ENCODE data around the gene MANEAL. TPM values are rescaled to one million over a fixed set of nuclear protein-coding genes. Genes with fewer than 3 reads are reported as not detected.
A peak's percentile ranks its signal among the peaks of the same experiment; 100 is the strongest.

The MANEAL gene
- total RNA-seq, 1 donor from 2014 or later = 0.24 TPM

DNA sequence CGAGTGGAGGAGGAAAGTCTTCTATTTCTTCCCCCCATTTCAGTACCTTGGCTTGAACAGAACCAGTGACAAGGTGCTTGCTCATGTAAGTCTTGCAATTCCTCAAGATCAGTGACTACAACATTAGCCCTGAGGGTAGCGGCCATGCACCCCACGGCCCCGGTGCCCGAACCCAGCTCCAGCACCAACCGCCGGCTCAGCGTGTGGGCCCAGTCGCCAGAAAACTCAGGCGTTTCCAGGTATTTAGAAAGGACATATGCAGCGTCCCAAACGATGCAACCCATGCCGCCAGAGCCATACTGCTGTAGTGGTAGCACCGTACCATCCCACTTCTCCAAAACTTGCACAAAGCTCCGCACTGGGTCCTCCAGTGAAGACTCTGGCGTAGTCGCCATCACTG lies 11.2 kb upstream of the MANEAL start:
- Histone ChIP-seq H3K27ac (no peak overlapping the region), H3K9ac (no peak overlapping the region), H2AFZ (replicated peaks) (no peak overlapping the region), H3K4me3 (no peak overlapping the region), H3K4me1 (no peaks in the 10 kb centered on the region), H3K27me3 (peaks cover 74% of the 10 kb centered on the region), H3K79me2 (ENCODE audit: low read depth) (no peaks in the 10 kb centered on the region), H3K4me2 (no peak overlapping the region), H3K36me3 (no peaks in the 10 kb centered on the region), H3F3A (ENCODE audit: low read depth) (no peaks in the 10 kb centered on the region), H3K9me3 (ENCODE audit: low read depth) (no peaks in the 10 kb centered on the region), H4K20me1 (ENCODE audit: low read depth) (no peaks in the 10 kb centered on the region)
- H3K27me3 Mint-ChIP-seq (ENCODE audit: insufficient read depth, low read depth) = peaks cover 19% of the 10 kb centered on the region
- no peak overlapping the region for H3K27ac Mint-ChIP-seq
- H3K9me3 Mint-ChIP-seq = no peaks in the 10 kb centered on the region
- TF ChIP-seq EZH2phosphoT487 (IDR thresholded peaks at IDR 0.05) (no peak), EZH2 (IDR thresholded peaks at IDR 0.05) (no peak)
- TF ChIP-seq, protein P1, sequence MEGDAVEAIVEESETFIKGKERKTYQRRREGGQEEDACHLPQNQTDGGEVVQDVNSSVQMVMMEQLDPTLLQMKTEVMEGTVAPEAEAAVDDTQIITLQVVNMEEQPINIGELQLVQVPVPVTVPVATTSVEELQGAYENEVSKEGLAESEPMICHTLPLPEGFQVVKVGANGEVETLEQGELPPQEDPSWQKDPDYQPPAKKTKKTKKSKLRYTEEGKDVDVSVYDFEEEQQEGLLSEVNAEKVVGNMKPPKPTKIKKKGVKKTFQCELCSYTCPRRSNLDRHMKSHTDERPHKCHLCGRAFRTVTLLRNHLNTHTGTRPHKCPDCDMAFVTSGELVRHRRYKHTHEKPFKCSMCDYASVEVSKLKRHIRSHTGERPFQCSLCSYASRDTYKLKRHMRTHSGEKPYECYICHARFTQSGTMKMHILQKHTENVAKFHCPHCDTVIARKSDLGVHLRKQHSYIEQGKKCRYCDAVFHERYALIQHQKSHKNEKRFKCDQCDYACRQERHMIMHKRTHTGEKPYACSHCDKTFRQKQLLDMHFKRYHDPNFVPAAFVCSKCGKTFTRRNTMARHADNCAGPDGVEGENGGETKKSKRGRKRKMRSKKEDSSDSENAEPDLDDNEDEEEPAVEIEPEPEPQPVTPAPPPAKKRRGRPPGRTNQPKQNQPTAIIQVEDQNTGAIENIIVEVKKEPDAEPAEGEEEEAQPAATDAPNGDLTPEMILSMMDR (IDR thresholded peaks at IDR 0.05) = no peak
- no peak for DNase-seq (ENCODE audit: low spot score)
- H3K4me3 Mint-ChIP-seq = no peak overlapping the region
- no peaks in the 10 kb centered on the region for H3K36me3 Mint-ChIP-seq
- no peaks in the 10 kb centered on the region for H3K4me1 Mint-ChIP-seq

DNA sequence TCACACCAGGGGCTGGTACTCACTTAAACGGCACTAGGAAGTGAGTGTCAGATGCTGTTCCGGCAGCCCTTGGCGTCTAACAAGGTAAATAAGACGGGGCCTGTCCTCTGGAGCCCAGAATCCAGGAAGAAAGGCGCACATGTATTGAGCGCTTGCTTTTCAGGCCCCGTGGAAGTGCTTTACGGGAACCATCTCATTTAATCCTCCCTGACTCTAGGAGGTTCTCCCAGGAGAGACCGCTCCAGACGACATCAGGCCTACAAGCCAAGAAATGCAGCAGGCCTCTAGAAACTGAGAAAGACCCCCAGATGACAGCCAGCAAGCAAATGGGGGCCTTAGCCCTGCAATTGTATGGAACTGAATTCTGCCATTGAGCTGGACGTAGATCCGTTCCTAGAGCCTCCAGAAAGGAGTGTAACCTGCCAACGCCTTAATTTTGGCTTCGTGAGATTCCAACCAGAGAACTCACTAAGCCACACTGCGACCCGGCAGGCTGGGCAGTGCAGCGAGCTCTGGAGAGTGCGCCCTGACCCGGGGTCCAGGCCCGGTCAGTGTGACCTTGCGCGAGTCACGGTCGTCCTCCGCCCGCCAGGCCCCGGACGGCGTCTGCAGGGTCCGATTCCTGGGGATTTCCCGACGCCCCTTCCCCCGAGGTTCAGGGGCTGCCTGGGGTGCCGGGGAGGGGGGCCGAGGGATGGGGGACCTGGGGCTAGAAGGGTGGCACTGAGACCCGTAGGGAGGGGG lies 532 bp upstream of the MANEAL start:
- Histone ChIP-seq H3K27me3 (peaks cover 80% of the 10 kb centered on the region), H3K4me2 (peak overlapping the region; percentile 99), H3K9me3 (ENCODE audit: low read depth) (no peaks in the 10 kb centered on the region), H3K4me1 (no peaks in the 10 kb centered on the region), H3K9ac (no peak overlapping the region), H3K27ac (no peak overlapping the region), H3K79me2 (ENCODE audit: low read depth) (no peaks in the 10 kb centered on the region), H2AFZ (replicated peaks) (peak overlapping the region; percentile 92), H3K4me3 (peak overlapping the region; percentile 72), H3F3A (ENCODE audit: low read depth) (peaks cover 9% of the 10 kb centered on the region), H4K20me1 (ENCODE audit: low read depth) (peaks cover 35% of the 10 kb centered on the region), H3K36me3 (no peaks in the 10 kb centered on the region)
- Mint-ChIP-seq H3K36me3 (peaks cover 2% of the 10 kb centered on the region), H3K9me3 (peaks cover 4% of the 10 kb centered on the region), H3K4me1 (no peaks in the 10 kb centered on the region), H3K27me3 (ENCODE audit: insufficient read depth, low read depth) (peaks cover 44% of the 10 kb centered on the region), H3K27ac (no peak overlapping the region), H3K4me3 (peak overlapping the region; percentile 67)
- DNase-seq (ENCODE audit: low spot score) = no peak
- peak; percentile 69 for TF ChIP-seq EZH2 (IDR thresholded peaks at IDR 0.05)
- peak; percentile 66 for TF ChIP-seq EZH2phosphoT487 (IDR thresholded peaks at IDR 0.05)
- TF ChIP-seq, protein P1 (IDR thresholded peaks at IDR 0.05) = no peak

DNA sequence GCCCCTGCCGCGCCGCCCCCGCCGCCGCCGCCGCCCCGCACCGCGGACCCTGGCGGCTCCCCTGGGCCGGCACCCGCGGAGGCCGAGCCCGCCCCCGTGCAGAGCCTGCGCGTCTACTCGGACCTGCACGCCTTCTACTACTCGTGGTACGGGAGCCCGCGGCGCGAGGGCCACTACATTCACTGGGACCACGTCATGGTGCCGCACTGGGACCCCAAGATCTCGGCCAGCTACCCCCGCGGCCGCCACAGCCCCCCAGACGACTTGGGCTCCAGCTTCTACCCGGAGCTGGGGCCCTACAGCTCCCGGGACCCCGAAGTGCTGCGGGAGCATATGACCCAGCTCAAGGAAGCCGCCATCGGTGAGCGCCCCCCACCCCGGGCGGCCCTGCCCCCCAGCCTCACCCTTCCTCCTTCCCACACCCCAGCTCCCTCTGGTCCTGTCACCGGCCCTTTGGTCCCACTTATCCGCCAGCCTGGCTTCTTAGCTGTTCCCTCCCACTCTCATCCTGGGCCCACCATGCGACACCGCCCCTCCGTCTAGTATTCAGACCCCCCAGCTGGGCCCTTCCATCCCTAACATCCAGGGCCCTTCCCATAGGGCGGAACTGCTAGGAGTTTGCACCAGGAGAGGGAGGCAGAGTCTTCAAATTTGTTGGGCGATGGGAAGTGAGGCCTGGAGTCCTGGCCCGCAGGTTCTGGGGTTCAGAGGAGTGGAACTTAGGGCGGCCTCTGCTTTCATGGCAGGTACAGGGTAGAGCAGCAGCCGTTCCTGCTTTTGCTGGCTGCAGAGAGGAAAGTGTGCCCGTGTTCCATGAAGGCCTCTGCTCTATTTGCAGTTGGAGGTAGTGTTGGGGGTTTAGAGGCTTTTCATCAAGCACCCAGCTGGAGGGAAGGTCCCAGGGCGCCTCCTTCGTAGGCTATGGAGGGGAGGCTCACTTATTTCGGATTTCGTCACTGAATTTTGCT lies 1.0 kb downstream of the MANEAL start:
- peaks cover 64% of the 10 kb centered on the region for H3K27me3 ChIP-seq
- Mint-ChIP-seq H3K27me3 (ENCODE audit: insufficient read depth, low read depth) (peaks cover 42% of the 10 kb centered on the region), H3K4me3 (peak overlapping the region; percentile 82), H3K36me3 (peaks cover 2% of the 10 kb centered on the region), H3K27ac (no peak overlapping the region), H3K4me1 (no peaks in the 10 kb centered on the region), H3K9me3 (peaks cover 4% of the 10 kb centered on the region)
- no peaks in the 10 kb centered on the region for H3K36me3 ChIP-seq
- peaks cover 9% of the 10 kb centered on the region for H3F3A ChIP-seq (ENCODE audit: low read depth)
- TF ChIP-seq, protein P1 (IDR thresholded peaks at IDR 0.05) = no peak
- TF ChIP-seq EZH2phosphoT487 (IDR thresholded peaks at IDR 0.05) (peak; percentile 57), EZH2 (IDR thresholded peaks at IDR 0.05) (peak; percentile 74)
- peaks cover 35% of the 10 kb centered on the region for H4K20me1 ChIP-seq (ENCODE audit: low read depth)
- no peak overlapping the region for H3K9ac ChIP-seq
- DNase-seq (ENCODE audit: low spot score) = peak; percentile 19
- no peak overlapping the region for H2AFZ ChIP-seq (replicated peaks)
- H3K27ac ChIP-seq = no peak overlapping the region
- H3K4me2 ChIP-seq = peak overlapping the region; percentile 99
- H3K4me3 ChIP-seq = peak overlapping the region; percentile 72
- H3K9me3 ChIP-seq (ENCODE audit: low read depth) = no peaks in the 10 kb centered on the region
- no peaks in the 10 kb centered on the region for H3K4me1 ChIP-seq
- H3K79me2 ChIP-seq (ENCODE audit: low read depth) = no peaks in the 10 kb centered on the region
